ENCODE results near the gene SAPCD2.

SAPCD2 gene

GRCh38 chr9:137028263-137029057 lies 41.9 kb downstream of the SAPCD2 start:
- no peak for DNase-seq

- no peak for DNase-seq
These were observed 42.7 kb downstream of the SAPCD2 start, which contains the start of gene ABCA2 for GRCh38 chr9:137027369-137028262. TSS of gene ABCA2 (minus strand) at chr9:137028237. CDS start at chr9:137028140, 97 bp downstream.

- no peak for DNase-seq
These were observed 43.5 kb downstream of the SAPCD2 start for GRCh38 chr9:137026828-137027227.

GRCh38 chr9:137026384-137026783 lies 44.0 kb downstream of the SAPCD2 start:
- no peak for DNase-seq

- no peak for DNase-seq
These were observed 44.8 kb downstream of the SAPCD2 start for GRCh38 chr9:137025517-137025966.

- no peak for DNase-seq
These were observed 46.8 kb downstream of the SAPCD2 start for GRCh38 chr9:137023583-137023991.

GRCh38 chr9:137023157-137023556 lies 47.2 kb downstream of the SAPCD2 start:
- no peak for DNase-seq

- no peak for DNase-seq
These were observed 47.7 kb downstream of the SAPCD2 start for GRCh38 chr9:137022662-137023008.

GRCh38 chr9:137021979-137022661 lies 48.2 kb downstream of the SAPCD2 start:
- no peak for DNase-seq

- DNase-seq, result no peak
These were observed 48.8 kb downstream of the SAPCD2 start for GRCh38 chr9:137021568-137021978.

GRCh38 chr9:137020771-137021567 lies 49.4 kb downstream of the SAPCD2 start:
- no peak for DNase-seq

GRCh38 chr9:137019891-137020683 lies 50.3 kb downstream of the SAPCD2 start:
- no peak for DNase-seq

- no peak for DNase-seq
These were observed 51.4 kb downstream of the SAPCD2 start for GRCh38 chr9:137018761-137019559.

- DNase-seq, result no peak
These were observed 52.4 kb downstream of the SAPCD2 start for GRCh38 chr9:137017791-137018497.

GRCh38 chr9:137017071-137017470 lies 53.3 kb downstream of the SAPCD2 start:
- no peak for DNase-seq

GRCh38 chr9:137016436-137016835 lies 53.9 kb downstream of the SAPCD2 start:
- DNase-seq, result no peak

- DNase-seq, result no peak
These were observed 54.4 kb downstream of the SAPCD2 start for GRCh38 chr9:137015976-137016375.

GRCh38 chr9:137015540-137015930 lies 54.8 kb downstream of the SAPCD2 start:
- no peak for DNase-seq

- DNase-seq, result no peak
These were observed 55.4 kb downstream of the SAPCD2 start for GRCh38 chr9:137014776-137015539.
